Small intestine (tissue), 7 donors: ENCODE data around the gene DNAJA2. TPM values are rescaled to one million over a fixed set of nuclear protein-coding genes. Genes with fewer than 3 reads are reported as not detected.

Experiments
- DNase-seq, 2 donors: peaks; one replicate each; pipeline versions ENCODE4 v3.0.0 to v3.0.0-alpha.2; 2013
- FAIRE-seq: peaks from 2 replicates; lab custom pipeline; 2012; peaks lifted over from hg19 to GRCh38; lab: Jason Lieb, UNC
- H3K27ac ChIP-seq, 3 donors: one replicate each; pipeline ENCODE4 v1.5.1; 2013; ENCODE audit warnings: low read length in 2 of 3, mild to moderate bottlenecking in 2 of 3, control low read depth in 1 of 3, inconsistent platforms in 1 of 3, low read depth in 1 of 3, moderate library complexity in 1 of 3
- H3K27me3 ChIP-seq, 3 donors: one replicate each; pipeline ENCODE4 v1.6.1; 2013; ENCODE audit warnings: low read length in 3 of 3, inconsistent platforms in 1 of 3; ENCODE audit not compliant: control insufficient read depth in 3 of 3, insufficient read depth in 3 of 3
- H3K36me3 ChIP-seq, 3 donors: one replicate each; pipeline ENCODE4 v1.6.1; 2013; ENCODE audit warnings: low read length in 3 of 3, inconsistent platforms in 1 of 3, low read depth in 1 of 3, mild to moderate bottlenecking in 1 of 3, moderate library complexity in 1 of 3; ENCODE audit not compliant: control insufficient read depth in 3 of 3, insufficient read depth in 2 of 3
- H3K4me1 ChIP-seq, 3 donors: one replicate each; pipeline ENCODE4 v1.6.1; 2013; ENCODE audit warnings: low read length in 2 of 3, inconsistent platforms in 1 of 3, low read depth in 1 of 3, mild to moderate bottlenecking in 1 of 3, moderate library complexity in 1 of 3; ENCODE audit not compliant: control insufficient read depth in 3 of 3, insufficient read depth in 2 of 3
- H3K4me3 ChIP-seq, 3 donors: one replicate each; pipeline ENCODE4 v1.5.1; 2013; ENCODE audit warnings: low read length in 3 of 3, control low read depth in 1 of 3, inconsistent platforms in 1 of 3, low read depth in 1 of 3, mild to moderate bottlenecking in 1 of 3, moderate library complexity in 1 of 3
- H3K9me3 ChIP-seq, 2 donors: one replicate each; pipeline ENCODE4 v1.6.1; 2013; ENCODE audit warnings: low read depth in 1 of 2, low read length in 1 of 2; ENCODE audit not compliant: control insufficient read depth in 2 of 2, insufficient read depth in 1 of 2
- WGBS, 3 donors: extraction: QIAGEN DNeasy Blood & Tissue Kit; methylation state at CpG; one replicate each; pipeline ENCODE4 v1.1.7; 2013; 5-methylcytosine and 5-hydroxymethylcytosine counted together
- polyA plus RNA-seq, 4 donors: library from polyadenylated mRNA; stranded (reverse) in 3 of 4; unstranded in 1 of 4; fragments of 200-250 nt in 3 of 4; fragments of 120-200 nt in 1 of 4; gene quantifications; one replicate each; pipeline versions ENCODE4 v1.2.1 to v1.2.3, GENCODE V29; 2013
- donor health status: healthy with polysubstance abuse.
- donor health status: control.
- donor health status: control.
- donor health status: Bipolar disorder and iron deficiency.
- donor health status: healthy.

Gene DNAJA2
- polyA plus RNA-seq, 4 donors, result 33.4 to 46.0 (median 39.4) TPM

- Histone ChIP-seq H3K36me3 (peaks cover 0 to 2% (median 0%) of the 10 kb centered on the region in 3 donors), H3K4me3 (no peak overlapping the region), H3K27me3 (no peaks in the 10 kb centered on the region), H3K9me3 (no peaks in the 10 kb centered on the region), H3K4me1 (no peaks in the 10 kb centered on the region), H3K27ac (no peak overlapping the region)
- FAIRE-seq (no peak), DNase-seq (no peak)
- 60 to 80% (median 74%) methylated on average over 3 of the region's 3 CpGs for WGBS, 3 donors
Measured at GRCh38 chr16:46911038-46911437, 62.4 kb downstream of the DNAJA2 start.

GRCh38 chr16:46908540-46909372 is 64.7 kb downstream of the DNAJA2 start:
- no peak overlapping the region for H3K27ac ChIP-seq
- peak; percentile 46 to 69 for DNase-seq
- no peak for FAIRE-seq
- H3K27me3 ChIP-seq, result no peaks in the 10 kb centered on the region
- H3K9me3 ChIP-seq, result no peaks in the 10 kb centered on the region
- 47 to 53% (median 51%) methylated on average over 6 of the region's 6 CpGs for WGBS, 3 donors
- peaks cover 0 to 2% (median 0%) of the 10 kb centered on the region in 3 donors for H3K36me3 ChIP-seq
- H3K4me1 ChIP-seq, result no peaks in the 10 kb centered on the region
- no peak overlapping the region for H3K4me3 ChIP-seq

GRCh38 chr16:46907061-46907774 is 66.3 kb downstream of the DNAJA2 start:
- H3K4me1 ChIP-seq, result no peaks in the 10 kb centered on the region
- no peak overlapping the region for H3K27ac ChIP-seq
- no peak for FAIRE-seq
- 78 to 83% (median 82%) methylated on average over 12 of the region's 12 CpGs for WGBS, 3 donors
- H3K9me3 ChIP-seq, result no peaks in the 10 kb centered on the region
- no peaks in the 10 kb centered on the region for H3K27me3 ChIP-seq
- H3K36me3 ChIP-seq, result peaks cover 0 to 2% (median 0%) of the 10 kb centered on the region in 3 donors
- H3K4me3 ChIP-seq, result no peak overlapping the region
- no peak for DNase-seq

GRCh38 chr16:46906360-46907060 is 67.0 kb downstream of the DNAJA2 start:
- Histone ChIP-seq H3K27me3 (no peaks in the 10 kb centered on the region), H3K27ac (no peak overlapping the region), H3K36me3 (peaks cover 0 to 2% (median 0%) of the 10 kb centered on the region in 3 donors), H3K4me3 (no peak overlapping the region), H3K9me3 (no peaks in the 10 kb centered on the region), H3K4me1 (no peaks in the 10 kb centered on the region)
- 88 to 96% (median 91%) methylated on average over 12 of the region's 12 CpGs for WGBS, 3 donors
- no peak for FAIRE-seq
- DNase-seq, result no peak

Other genes with a start within 250 kb of the DNAJA2 start
- gene MYLK3, start 225.3 kb downstream of the DNAJA2 start, polyA plus RNA-seq, result under 1 TPM in 3 of 4 donors, not detected in 1; 0.04 to 0.81 (median 0.25) TPM
- 10 to 100 TPM in 2 of 4 donors, 1 to 10 TPM in 2; 5.7 to 30.1 (median 11.7) TPM for gene C16orf87, start 142.5 kb downstream of the DNAJA2 start, polyA plus RNA-seq
- gene GPT2, start 89.3 kb downstream of the DNAJA2 start, polyA plus RNA-seq, result 10 to 100 TPM in 1 of 4 donors, 1 to 10 TPM in 3; 2.2 to 25.4 (median 7.4) TPM
- gene NETO2, start 170.3 kb upstream of the DNAJA2 start, polyA plus RNA-seq, result 1 to 10 TPM in 3 of 4 donors, under 1 TPM in 1; 0.45 to 2.8 (median 1.5) TPM